ENCODE data around the gene SRRM5. TPM values are rescaled to one million over a fixed set of nuclear protein-coding genes. Genes with fewer than 3 reads are reported as not detected.

The SRRM5 gene
- total and polyA plus RNA-seq, 2 of the 4 experiments (the other 2 are of a cell fraction) = 0.10 TPM; not detected in 1

- Histone ChIP-seq H3K4me3 (ENCODE audit: insufficient read depth, low read depth, low read length) (peak within 1 kb of the TSS; percentile 66), H3K14ac (replicated peaks; ENCODE audit: low read depth, low read length) (peak within 1 kb of the TSS; percentile 95), H3K9me3 (ENCODE audit: control insufficient read depth, insufficient read depth, low read length) (no peaks in the 10 kb centered on the region), H3K27ac (ENCODE audit: insufficient read depth, low read length) (peak within 1 kb of the TSS; percentile 77), H4K8ac (ENCODE audit: low read depth in 2 of 2, low read length in 2 of 2) (peak within 1 kb of the TSS; percentile 99), H3K36me3 (ENCODE audit: control insufficient read depth, insufficient read depth, low read length) (no peaks in the 10 kb centered on the region), H2BK120ac (ENCODE audit: low read depth, low read length) (peak within 1 kb of the TSS; percentile 35), H3K18ac (ENCODE audit: low read depth, low read length) (peak within 1 kb of the TSS; percentile 21), H4K5ac (ENCODE audit: low read depth, low read length) (peak within 1 kb of the TSS; percentile 84), H2BK5ac (ENCODE audit: low read depth, low read length, poor library complexity, severe bottlenecking) (peak within 1 kb of the TSS; percentile 68), H2BK20ac (ENCODE audit: low read depth, low read length) (no peak within 1 kb of the TSS), H4K20me1 (ENCODE audit: insufficient read depth, low read length) (no peaks in the 10 kb centered on the region), H3K4me1 (ENCODE audit: control insufficient read depth, insufficient read depth, low read length) (peaks cover 6% of the 10 kb centered on the region), H4K91ac (ENCODE audit: insufficient read depth, low read depth, low read length) (peak within 1 kb of the TSS; percentile 92), H3K9me1 (ENCODE audit: insufficient read depth, low read length) (peaks cover 7% of the 10 kb centered on the region), H3K56ac (ENCODE audit: extremely low read depth, insufficient read depth, low read length) (peak within 1 kb of the TSS; percentile 58), H3K27me3 (ENCODE audit: control insufficient read depth, insufficient read depth, low read length) (no peaks in the 10 kb centered on the region), H3K4ac (ENCODE audit: low read depth, low read length) (peak within 1 kb of the TSS; percentile 97), H2AFZ (replicated peaks; ENCODE audit: low read length, poor library complexity) (peak within 1 kb of the TSS; percentile 99), H3K23ac (ENCODE audit: low read depth, low read length) (peak within 1 kb of the TSS; percentile 65), H3K9ac (ENCODE audit: low read depth, low read length) (peak within 1 kb of the TSS; percentile 82), H2BK15ac (ENCODE audit: low read depth, low read length) (peak within 1 kb of the TSS; percentile 55; the same call in 1 of the 3 replicates), H3K79me1 (ENCODE audit: low read depth in 1 of 2, low read length in 2 of 2) (peaks cover 33 to 57% of the 10 kb centered on the region in 2 experiments), H2AK9ac (replicated peaks; ENCODE audit: low read depth, low read length, poor library complexity) (peak within 1 kb of the TSS; percentile 96), H3K4me2 (ENCODE audit: low read depth, low read length) (peak within 1 kb of the TSS; percentile 97), H2AK5ac (ENCODE audit: low read depth, low read length) (peak within 1 kb of the TSS; percentile 78)
- ChIA-PET CTCF (no interaction called here), POLR2A (ENCODE audit: unreplicated experiment) (no interaction called here)
- intact Hi-C loops (cut with micrococcal nuclease) (no loop called here), dilution Hi-C loops (cut with HindIII; ENCODE audit: low sequenced_read_pairs, unreplicated experiment) (no loop called here), in situ Hi-C loops (cut with MboI; ENCODE audit: low sequenced_read_pairs) (no loop called here)
- DNase-seq = peak; percentile 88
- peak; percentile 97 for ATAC-seq (ENCODE audit: low read depth)
- WGBS, 2 experiments (ENCODE audit: extremely low coverage in 2 of 2, insufficient read length in 1 of 2) = 1% methylated on average over 44 of the region's 81 CpGs; no CpG with 5 or more reads in 1 of the 2 experiments
- BruUV-seq (replicated peaks) = no TSS peak
- peak; percentile 67; the same call in 1 of the 2 replicates for TF ChIP-seq BHLHE40 (IDR thresholded peaks at IDR 0.05; ENCODE audit: low read depth, low read length)
- TF ChIP-seq CEBPB (IDR thresholded peaks at IDR 0.05; ENCODE audit: low read depth, low read length) = no peak
- TF ChIP-seq POLR2A (IDR thresholded peaks at IDR 0.05; ENCODE audit: low read depth, low read length) = peak; percentile 76
- no peak for TF ChIP-seq SMC3 (IDR thresholded peaks at IDR 0.05; ENCODE audit: low read depth, low read length)
- no peak for TF ChIP-seq CHD1 (IDR thresholded peaks at IDR 0.05; ENCODE audit: low read depth, low read length)
- TF ChIP-seq RAD21 (IDR thresholded peaks at IDR 0.05; ENCODE audit: low read length) = no peak
- no peak for TF ChIP-seq RFX5 (IDR thresholded peaks at IDR 0.05; ENCODE audit: low read depth, low read length)
- TF ChIP-seq NFE2L2 (IDR thresholded peaks at IDR 0.05; ENCODE audit: low read depth, low read length) = no peak
- TF ChIP-seq FOS (IDR thresholded peaks at IDR 0.05; ENCODE audit: low read depth, low read length) = 0 out of 2 replicates have a peak, but pooled peaks have one; percentile 7
- TF ChIP-seq USF2 (IDR thresholded peaks at IDR 0.05; ENCODE audit: low read depth, low read length) = no peak
- peak; percentile 82; the same call in 1 of the 2 replicates for TF ChIP-seq MAZ (IDR thresholded peaks at IDR 0.05; ENCODE audit: borderline replicate concordance, low read depth, low read length)
- peak; percentile 28 for TF ChIP-seq RCOR1 (IDR thresholded peaks at IDR 0.05; ENCODE audit: insufficient replicate concordance, low read length)
- TF ChIP-seq MXI1 (IDR thresholded peaks at IDR 0.05; ENCODE audit: borderline replicate concordance, low read depth, low read length) = no peak
- no peak for TF ChIP-seq MAFK (IDR thresholded peaks at IDR 0.05; ENCODE audit: low read depth, low read length)
- no peak for TF ChIP-seq ELK1 (IDR thresholded peaks at IDR 0.05; ENCODE audit: borderline replicate concordance, low read depth, low read length)
These were observed 7.6 kb downstream of the SRRM5 start, which contains the start of gene ZNF428 for GRCh38 chr19:43619262-43620060. TSS of gene ZNF428 (minus strand) at chr19:43619629. CDS start at chr19:43614304, 5,325 bp downstream.
